Activated B cell treated with CpG ODN at 0.5 μM for 24 hours (primary cell): ENCODE measurements around the gene FAIM. TPM values are rescaled to one million over a fixed set of nuclear protein-coding genes. Genes with fewer than 3 reads are reported as not detected.
A peak's percentile ranks its signal among the peaks of the same experiment; 100 is the strongest.
"Not testable (repeated sequence)": the region's sequence is repeated elsewhere in the genome, so short reads cannot be mapped to it uniquely, and the experiment has no call there.

Experiments used
- ATAC-seq: fragments of 200-7000 bp; cut with Tn5 transposase; one replicate; pipeline ENCODE4 v1.10.0; 2021; ENCODE audit warnings: low read depth, mild to moderate bottlenecking, moderate library complexity
- CTCF ChIA-PET: fragments of 350-600 bp; sonication (Branson Sonifier 250); formaldehyde crosslinking; loops from one replicate; lab custom pipeline; 2021; ENCODE audit warnings: antibody characterized with exemption; lab: Charles Lee
- POLR2A ChIA-PET: fragments of 350-600 bp; sonication (Branson Sonifier 250); formaldehyde crosslinking; loops from one replicate; lab custom pipeline; 2021; ENCODE audit warnings: antibody characterized with exemption; lab: Charles Lee
- DNase-seq: peaks from one replicate; pipeline ENCODE4 v3.0.0; 2022
- H3K27ac Mint-ChIP-seq: one replicate; pipeline ENCODE4 v1.8.0; 2020; ENCODE audit warnings: mixed read lengths
- H3K27me3 Mint-ChIP-seq: one replicate; pipeline ENCODE4 v1.8.0; 2021; ENCODE audit warnings: mixed read lengths
- H3K36me3 Mint-ChIP-seq: one replicate; pipeline ENCODE4 v1.8.0; 2021; ENCODE audit warnings: low read depth, mixed read lengths
- H3K4me1 Mint-ChIP-seq: one replicate; pipeline ENCODE4 v1.8.0; 2021; ENCODE audit warnings: mixed read lengths
- H3K4me3 Mint-ChIP-seq: one replicate; pipeline ENCODE4 v1.8.0; 2020; ENCODE audit warnings: mild to moderate bottlenecking, mixed read lengths
- H3K9me3 Mint-ChIP-seq: one replicate; pipeline ENCODE4 v1.8.0; 2020; ENCODE audit warnings: mixed read lengths
- intact Hi-C: fragments of 100-400 bp; cut with micrococcal nuclease; formaldehyde crosslinking; loops from one replicate; pipeline ENCODE4 v1.15.1; 2024
- total RNA-seq: library from RNA; stranded (reverse); gene quantifications from 2 replicates; pipeline ENCODE4 v1.2.3, GENCODE V29; 2022
- TF ChIP-seq, protein P1 (sequence below): fragments of 200-600 bp; IDR thresholded peaks from one replicate; pipeline ENCODE4 v1.8.0; 2022; ENCODE audit warnings: antibody characterized with exemption, mild to moderate bottlenecking

FAIM gene, protein sequence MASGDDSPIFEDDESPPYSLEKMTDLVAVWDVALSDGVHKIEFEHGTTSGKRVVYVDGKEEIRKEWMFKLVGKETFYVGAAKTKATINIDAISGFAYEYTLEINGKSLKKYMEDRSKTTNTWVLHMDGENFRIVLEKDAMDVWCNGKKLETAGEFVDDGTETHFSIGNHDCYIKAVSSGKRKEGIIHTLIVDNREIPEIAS
- total RNA-seq = 10.5 and 11.5 TPM in 2 replicates

DNA sequence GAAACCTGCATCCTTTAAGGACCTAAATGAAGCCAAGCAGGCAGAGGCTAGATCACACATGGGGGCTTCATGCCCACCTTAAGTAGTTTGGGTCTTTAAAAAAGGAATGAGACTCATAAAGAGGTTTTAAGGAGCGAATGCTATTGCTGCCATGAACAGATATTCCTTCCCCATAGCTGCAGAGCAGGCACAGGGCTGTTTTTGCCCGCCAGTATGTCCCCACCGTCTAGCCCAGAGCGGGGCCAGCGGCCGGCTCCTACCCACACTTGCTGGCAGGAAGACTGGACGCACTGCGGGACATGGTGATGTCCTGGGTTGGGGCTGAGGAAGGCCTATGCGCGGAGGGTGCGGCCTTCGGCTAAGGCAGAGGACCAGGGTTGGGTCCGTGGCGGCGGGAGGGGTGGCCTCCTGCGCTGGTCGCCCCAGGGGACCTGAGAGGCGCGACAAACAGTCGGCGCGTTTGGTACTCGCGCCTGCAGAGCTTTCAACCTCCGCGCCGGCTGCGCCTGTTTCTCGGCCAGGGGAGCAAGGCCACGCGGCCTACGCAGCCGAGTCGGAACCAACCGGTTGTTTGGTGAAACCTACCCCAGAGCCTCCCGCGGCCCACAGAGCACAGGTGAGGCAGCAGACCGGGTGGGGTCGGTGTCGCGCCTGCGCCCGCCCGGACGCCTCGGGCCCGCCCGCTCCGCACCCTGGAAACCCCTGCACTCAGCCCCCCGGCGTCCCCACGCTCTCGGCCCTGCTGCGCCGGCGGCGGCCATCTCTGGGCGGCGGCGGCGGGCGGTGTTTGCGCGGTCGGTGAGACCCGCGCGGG, at the start of gene FAIM:
Gene FAIM (plus strand): TSS at position 450 of the 814 bp plus-strand sequence. CDS start 10,956 bp downstream, outside the sequence.
- CTCF ChIA-PET = interaction anchor here (1.9 to 2.5 kb wide), 3 partner anchors 14 to 307 kb away, joined by 6 to 13 read pairs (median 8); no protein-coding TSS in a partner anchor
- DNase-seq (peak; percentile 71), ATAC-seq (peak; percentile 75)
- Mint-ChIP-seq H3K4me3 (peak within 1 kb of the TSS; percentile 87), H3K27ac (peak within 1 kb of the TSS; percentile 83), H3K4me1 (peaks cover 23% of the 10 kb centered on the region), H3K27me3 (no peaks in the 10 kb centered on the region), H3K9me3 (no peaks in the 10 kb centered on the region), H3K36me3 (peaks cover 3% of the 10 kb centered on the region)
- POLR2A ChIA-PET = interaction anchor here (0.6 to 1.9 kb wide), 7 partner anchors 14 to 1532 kb away, joined by 3 to 33 read pairs (median 4); partner anchors contain the start of gene CEP70
- intact Hi-C loops = loop anchor here (1.0 kb wide), 4 partner anchors 14 to 315 kb away; partner anchors contain the start of genes CEP70 and PIK3CB
- TF ChIP-seq, protein P1, sequence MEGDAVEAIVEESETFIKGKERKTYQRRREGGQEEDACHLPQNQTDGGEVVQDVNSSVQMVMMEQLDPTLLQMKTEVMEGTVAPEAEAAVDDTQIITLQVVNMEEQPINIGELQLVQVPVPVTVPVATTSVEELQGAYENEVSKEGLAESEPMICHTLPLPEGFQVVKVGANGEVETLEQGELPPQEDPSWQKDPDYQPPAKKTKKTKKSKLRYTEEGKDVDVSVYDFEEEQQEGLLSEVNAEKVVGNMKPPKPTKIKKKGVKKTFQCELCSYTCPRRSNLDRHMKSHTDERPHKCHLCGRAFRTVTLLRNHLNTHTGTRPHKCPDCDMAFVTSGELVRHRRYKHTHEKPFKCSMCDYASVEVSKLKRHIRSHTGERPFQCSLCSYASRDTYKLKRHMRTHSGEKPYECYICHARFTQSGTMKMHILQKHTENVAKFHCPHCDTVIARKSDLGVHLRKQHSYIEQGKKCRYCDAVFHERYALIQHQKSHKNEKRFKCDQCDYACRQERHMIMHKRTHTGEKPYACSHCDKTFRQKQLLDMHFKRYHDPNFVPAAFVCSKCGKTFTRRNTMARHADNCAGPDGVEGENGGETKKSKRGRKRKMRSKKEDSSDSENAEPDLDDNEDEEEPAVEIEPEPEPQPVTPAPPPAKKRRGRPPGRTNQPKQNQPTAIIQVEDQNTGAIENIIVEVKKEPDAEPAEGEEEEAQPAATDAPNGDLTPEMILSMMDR = no peak

DNA sequence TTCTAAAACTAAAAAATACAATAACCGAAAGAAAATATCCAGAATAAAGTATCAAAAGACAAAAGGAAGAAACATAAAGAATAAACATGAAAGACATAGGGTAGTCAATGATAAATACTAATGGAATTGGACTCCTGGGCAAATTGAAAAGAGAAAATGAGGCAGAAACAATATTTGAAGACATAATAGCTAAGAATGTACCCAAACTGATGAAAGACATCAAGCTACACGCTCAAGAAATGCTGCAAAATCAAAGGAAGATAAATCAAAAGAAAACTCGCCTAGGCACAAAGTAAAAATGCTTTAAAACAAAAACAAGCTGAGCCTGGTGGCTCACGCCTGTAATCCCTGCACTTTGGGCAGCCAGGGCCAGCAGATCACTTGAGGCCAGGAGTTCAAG, 49.4 kb upstream of the FAIM start:
- H3K27ac Mint-ChIP-seq = no peak overlapping the region
- H3K4me1 Mint-ChIP-seq = no peaks in the 10 kb centered on the region
- intact Hi-C loops = no loop called here
- H3K36me3 Mint-ChIP-seq = peaks cover 34% of the 10 kb centered on the region
- CTCF ChIA-PET = no interaction called here
- POLR2A ChIA-PET = no interaction called here
- no peaks in the 10 kb centered on the region for H3K27me3 Mint-ChIP-seq
- no peak for DNase-seq
- TF ChIP-seq, protein P1 = no peak
- H3K9me3 Mint-ChIP-seq = peaks cover 15% of the 10 kb centered on the region
- no peak for ATAC-seq
- H3K4me3 Mint-ChIP-seq = no peak overlapping the region

DNA sequence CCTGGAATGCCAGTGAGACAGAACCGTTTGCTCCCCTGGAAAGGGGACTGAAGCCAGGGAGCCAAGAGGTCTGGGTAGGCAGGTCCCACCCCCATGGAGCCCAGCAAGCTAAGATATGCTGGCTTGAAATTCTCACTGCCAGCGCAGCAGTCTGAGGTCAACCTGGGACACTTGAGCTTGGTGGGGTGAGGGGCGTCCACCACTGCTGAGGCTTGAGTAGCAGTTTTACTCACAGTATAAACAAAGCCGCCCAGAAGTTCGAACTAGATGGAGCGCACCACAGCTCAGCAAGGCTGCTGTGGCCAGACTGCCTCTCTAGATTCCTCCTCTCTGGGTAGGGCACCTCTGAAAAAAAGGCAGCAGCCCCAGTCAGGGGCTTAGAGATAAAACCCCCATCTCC, 48.1 kb upstream of the FAIM start:
- TF ChIP-seq, protein P1 = no peak
- Mint-ChIP-seq H3K4me3 (no peak overlapping the region), H3K36me3 (peaks cover 28% of the 10 kb centered on the region), H3K27me3 (no peaks in the 10 kb centered on the region), H3K9me3 (peaks cover 13% of the 10 kb centered on the region), H3K27ac (no peak overlapping the region), H3K4me1 (no peaks in the 10 kb centered on the region)
- ATAC-seq (no peak), DNase-seq (no peak)
- CTCF ChIA-PET = no interaction called here
- POLR2A ChIA-PET = no interaction called here
- intact Hi-C loops = no loop called here

DNA sequence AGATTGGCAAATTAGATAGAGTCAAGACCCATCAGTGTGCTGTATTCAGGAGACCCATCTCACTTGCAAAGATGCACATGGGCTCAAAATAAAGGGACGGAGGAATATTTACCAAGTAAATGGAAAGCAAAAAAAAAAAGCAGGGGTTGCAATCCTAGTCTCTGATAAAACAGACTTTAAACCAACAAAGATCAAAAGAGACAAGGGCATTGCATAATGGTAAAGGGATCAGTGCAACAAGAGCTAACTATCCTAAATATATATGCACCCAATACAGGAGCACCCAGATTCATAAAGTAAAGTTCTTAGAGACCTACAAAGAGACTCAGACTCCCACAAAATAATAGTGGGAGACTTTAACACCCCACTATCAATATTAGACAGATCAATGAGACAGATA, 45.7 kb upstream of the FAIM start:
- DNase-seq, POLR2A ChIA-PET, CTCF ChIA-PET, H3K4me1 Mint-ChIP-seq, ATAC-seq, H3K9me3 Mint-ChIP-seq, intact Hi-C loops, H3K27ac Mint-ChIP-seq, H3K27me3 Mint-ChIP-seq, H3K4me3 Mint-ChIP-seq: not testable (repeated sequence)
- peaks cover 19% of the 10 kb centered on the region for H3K36me3 Mint-ChIP-seq

DNA sequence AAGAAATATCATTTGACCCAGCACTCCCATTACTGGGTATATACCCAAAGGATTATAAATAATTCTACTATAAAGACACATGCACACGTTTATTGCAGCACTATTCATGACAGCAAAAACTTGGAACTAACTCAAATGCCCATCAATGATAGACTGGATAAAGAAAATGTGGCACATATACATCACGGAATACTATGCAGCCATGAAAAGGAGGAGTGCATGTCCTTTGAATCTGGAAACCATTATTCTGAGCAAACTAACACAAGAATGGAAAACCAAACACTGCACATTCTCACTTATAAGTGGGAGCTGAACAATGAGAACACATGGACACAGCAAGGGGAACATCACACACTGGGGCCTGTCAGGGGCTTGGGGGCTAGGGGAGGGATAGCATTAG, 42.3 kb upstream of the FAIM start:
- ATAC-seq, H3K27me3 Mint-ChIP-seq, H3K36me3 Mint-ChIP-seq, H3K27ac Mint-ChIP-seq, intact Hi-C loops, POLR2A ChIA-PET, H3K4me1 Mint-ChIP-seq, H3K9me3 Mint-ChIP-seq, DNase-seq, H3K4me3 Mint-ChIP-seq: not testable (repeated sequence)
- CTCF ChIA-PET = interaction anchor here (1.4 kb wide), 1 partner anchor 349 kb away, joined by 3 read pairs; no protein-coding TSS in a partner anchor

DNA sequence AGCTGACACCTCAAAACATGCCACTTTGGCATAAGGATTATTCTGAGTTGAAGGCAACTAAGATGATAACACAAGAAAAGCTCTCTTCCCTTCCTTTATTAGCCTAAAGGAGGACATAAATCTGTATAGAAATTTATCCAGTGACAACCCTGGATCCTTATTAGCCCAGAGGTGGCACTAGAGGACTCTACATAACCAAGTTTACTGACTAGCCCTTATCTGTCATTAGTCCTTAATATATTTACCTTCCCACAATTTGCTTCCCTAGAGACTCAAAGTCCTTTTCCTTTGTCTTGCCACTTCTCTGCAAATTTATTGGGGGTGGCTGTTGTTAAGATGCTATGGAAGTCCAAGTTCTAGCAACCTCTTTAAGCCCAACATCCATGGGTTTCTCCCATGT, 41.2 kb upstream of the FAIM start:
- no peaks in the 10 kb centered on the region for H3K9me3 Mint-ChIP-seq
- no peak for DNase-seq
- H3K4me1 Mint-ChIP-seq = no peaks in the 10 kb centered on the region
- POLR2A ChIA-PET = no interaction called here
- ATAC-seq = no peak
- no peak overlapping the region for H3K4me3 Mint-ChIP-seq
- no peaks in the 10 kb centered on the region for H3K27me3 Mint-ChIP-seq
- H3K27ac Mint-ChIP-seq = no peak overlapping the region
- TF ChIP-seq, protein P1 = no peak
- intact Hi-C loops = no loop called here
- H3K36me3 Mint-ChIP-seq = peaks cover 6% of the 10 kb centered on the region
- CTCF ChIA-PET = interaction anchor here (1.4 kb wide), 1 partner anchor 348 kb away, joined by 6 read pairs; no protein-coding TSS in a partner anchor
